DMS53 treated with DMSO at 0.1 percent for 48 hours (cell line): ENCODE measurements around the gene HEY2.
A peak's percentile ranks its signal among the peaks of the same experiment; 100 is the strongest.
"Not testable (repeated sequence)": the region's sequence is repeated elsewhere in the genome, so short reads cannot be mapped to it uniquely, and the experiment has no call there.

Source experiments
- DNase-seq: peaks from one replicate; lab custom pipeline; 2025; ENCODE audit not compliant: unreplicated experiment; lab: John Stamatoyannopoulos, UW

Gene HEY2

DNA sequence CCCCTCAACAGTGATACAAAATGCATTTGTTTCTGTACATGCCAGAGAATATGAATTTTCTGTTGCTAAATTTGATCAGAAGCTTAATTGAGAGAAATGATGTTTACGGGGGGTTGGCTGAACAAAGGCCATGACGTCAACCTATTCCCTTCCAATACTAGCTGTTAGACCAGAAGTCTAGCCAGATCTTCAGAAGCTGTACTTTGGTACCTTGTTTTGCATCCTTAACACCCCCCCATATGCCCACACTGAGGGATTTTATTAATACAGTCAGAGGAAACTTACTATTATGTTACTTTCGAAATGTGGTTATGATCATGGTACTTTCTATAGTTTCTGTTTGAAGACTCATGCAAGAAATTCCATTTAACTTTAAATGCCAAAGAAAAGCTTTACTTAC lies 44.4 kb downstream of the HEY2 start:
- no peak for DNase-seq

GRCh38 chr6:125794342-125795137 lies 45.1 kb downstream of the HEY2 start:
- no peak for DNase-seq

GRCh38 chr6:125795301-125795700 lies 45.9 kb downstream of the HEY2 start:
- no peak for DNase-seq

DNA sequence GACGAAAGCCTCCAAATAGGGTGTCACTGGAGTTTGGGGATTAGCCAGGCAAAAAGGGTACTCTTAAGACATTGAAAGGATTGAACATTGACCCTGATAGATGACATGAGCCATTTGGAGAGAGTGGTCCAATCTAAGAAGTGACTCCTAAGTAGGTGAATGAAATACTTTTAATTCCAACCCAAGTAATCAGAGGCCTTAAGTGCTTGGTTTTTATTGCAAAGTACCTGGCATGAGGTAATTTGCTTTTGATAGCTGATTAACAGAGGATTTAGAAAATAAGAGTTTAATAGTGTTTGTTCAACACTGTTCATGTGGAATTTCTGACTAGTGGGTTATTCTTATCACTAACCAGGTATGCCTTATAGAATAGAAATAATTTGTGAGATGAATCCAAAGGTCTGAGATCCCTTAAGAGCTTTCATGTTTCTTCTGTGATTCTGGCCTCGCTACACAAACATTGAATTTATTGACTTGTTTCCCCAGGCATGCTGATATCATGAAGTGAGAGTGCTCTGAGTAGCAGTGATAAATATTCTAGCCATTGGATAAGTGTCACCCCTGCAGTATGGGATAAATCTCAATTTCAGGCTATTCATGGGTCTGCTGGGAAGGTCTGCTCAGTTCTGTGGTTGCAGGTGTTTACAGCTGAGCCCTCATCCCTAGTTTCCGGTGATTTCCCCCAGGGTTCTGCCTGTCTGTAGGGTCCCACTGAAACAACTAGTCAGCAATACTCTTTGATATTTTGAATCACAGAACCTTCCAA lies 47.9 kb downstream of the HEY2 start:
- DNase-seq = no peak

DNA sequence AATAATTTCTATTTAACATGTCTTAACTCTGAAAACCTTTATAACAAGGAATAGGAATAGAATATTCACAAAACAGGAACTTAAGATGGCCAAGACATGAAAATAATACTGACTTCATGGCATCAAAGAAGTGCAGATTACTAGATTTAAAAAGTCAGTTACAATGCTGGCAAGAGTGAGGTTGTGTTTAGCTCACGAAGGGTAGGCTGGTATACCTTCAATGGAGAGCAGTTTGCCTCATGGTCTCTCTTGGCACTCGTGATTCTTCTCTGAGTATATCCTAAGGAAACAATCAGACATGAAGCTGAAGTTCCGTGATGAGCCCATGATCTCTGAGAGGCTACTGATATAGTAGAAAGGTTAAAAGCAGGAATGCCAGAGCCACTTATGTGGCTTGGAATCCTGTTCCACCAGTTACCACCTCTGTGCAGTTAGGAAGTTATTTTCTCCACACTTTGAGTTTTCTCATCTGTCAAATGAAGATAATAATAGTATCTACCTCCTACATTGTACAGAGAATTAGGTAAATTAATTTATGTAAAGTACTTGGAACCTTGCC lies 48.5 kb downstream of the HEY2 start:
- no peak for DNase-seq

- no peak for DNase-seq
Observed at GRCh38 chr6:125798734-125799508, 49.5 kb downstream of the HEY2 start.

- DNase-seq = no peak
Observed at GRCh38 chr6:125802383-125802782, 53.0 kb downstream of the HEY2 start.

- no peak for DNase-seq
Observed at GRCh38 chr6:125802943-125803377, 53.5 kb downstream of the HEY2 start.

GRCh38 chr6:125804264-125804663 lies 54.8 kb downstream of the HEY2 start:
- DNase-seq = no peak

- DNase-seq = not testable (repeated sequence)
Observed at GRCh38 chr6:125804866-125805425, 55.5 kb downstream of the HEY2 start.

GRCh38 chr6:125806813-125807212 lies 57.4 kb downstream of the HEY2 start:
- DNase-seq = no peak

GRCh38 chr6:125807293-125807692 lies 57.9 kb downstream of the HEY2 start:
- DNase-seq = no peak

GRCh38 chr6:125808060-125808459 lies 58.6 kb downstream of the HEY2 start:
- DNase-seq = no peak

GRCh38 chr6:125808591-125808990 lies 59.2 kb downstream of the HEY2 start:
- DNase-seq = no peak

GRCh38 chr6:125809570-125810170 lies 60.2 kb downstream of the HEY2 start:
- DNase-seq = no peak

- DNase-seq = peak; percentile 3
Observed at GRCh38 chr6:125810445-125810844, 61.0 kb downstream of the HEY2 start.
